HUES48 (cell line): ENCODE measurements around the gene ITPR1.

Source experiments
- H3K27ac ChIP-seq: one replicate; pipeline ENCODE4 v1.7.0; 2013; ENCODE audit warnings: low read depth, low read length, inconsistent platforms
- H3K27me3 ChIP-seq: 2 replicates; pipeline ENCODE4 v1.6.1; 2013; ENCODE audit warnings: mild to moderate bottlenecking, low read length; ENCODE audit not compliant: control insufficient read depth, insufficient read depth
- H3K36me3 ChIP-seq: 2 replicates; pipeline ENCODE4 v1.6.1; 2013; ENCODE audit warnings: low read length; ENCODE audit not compliant: control insufficient read depth, insufficient read depth
- H3K4me1 ChIP-seq: 2 replicates; pipeline ENCODE4 v1.6.1; 2013; ENCODE audit warnings: mild to moderate bottlenecking, low read length; ENCODE audit not compliant: control insufficient read depth, insufficient read depth
- H3K4me3 ChIP-seq: 2 replicates; pipeline ENCODE4 v1.5.1; 2013; ENCODE audit warnings: mild to moderate bottlenecking, low read depth, low read length
- H3K9ac ChIP-seq: 2 replicates; pipeline ENCODE4 v1.6.1; 2013; ENCODE audit warnings: mild to moderate bottlenecking, low read depth, low read length, moderate library complexity
- H3K9me3 ChIP-seq: 2 replicates; pipeline ENCODE4 v1.6.1; 2013; ENCODE audit warnings: low read length; ENCODE audit not compliant: control insufficient read depth, insufficient read depth

The ITPR1 gene

DNA sequence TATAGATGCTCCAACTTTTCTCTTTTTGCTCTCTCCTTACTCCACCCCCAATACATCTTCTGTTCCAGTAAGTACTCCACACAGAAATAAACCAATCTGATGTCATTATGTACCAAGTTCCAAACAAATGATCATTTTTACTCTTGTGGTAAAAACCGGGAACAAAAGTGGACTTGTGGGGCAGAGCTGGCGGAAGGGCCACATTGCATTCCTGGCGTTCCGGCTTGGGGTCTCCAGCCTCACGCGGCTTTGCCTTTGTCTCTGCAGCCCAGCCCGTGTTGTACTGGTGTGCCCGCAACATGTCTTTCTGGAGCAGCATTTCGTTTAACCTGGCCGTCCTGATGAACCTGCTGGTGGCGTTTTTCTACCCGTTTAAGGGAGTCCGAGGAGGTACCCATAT lies 301.6 kb downstream of the ITPR1 start:
- Histone ChIP-seq H3K4me1 (no peaks in the 10 kb centered on the region), H3K27ac (no peak overlapping the region), H3K27me3 (no peaks in the 10 kb centered on the region), H3K9ac (no peak overlapping the region), H3K36me3 (no peaks in the 10 kb centered on the region), H3K9me3 (peaks cover 22% of the 10 kb centered on the region), H3K4me3 (no peak overlapping the region)

DNA sequence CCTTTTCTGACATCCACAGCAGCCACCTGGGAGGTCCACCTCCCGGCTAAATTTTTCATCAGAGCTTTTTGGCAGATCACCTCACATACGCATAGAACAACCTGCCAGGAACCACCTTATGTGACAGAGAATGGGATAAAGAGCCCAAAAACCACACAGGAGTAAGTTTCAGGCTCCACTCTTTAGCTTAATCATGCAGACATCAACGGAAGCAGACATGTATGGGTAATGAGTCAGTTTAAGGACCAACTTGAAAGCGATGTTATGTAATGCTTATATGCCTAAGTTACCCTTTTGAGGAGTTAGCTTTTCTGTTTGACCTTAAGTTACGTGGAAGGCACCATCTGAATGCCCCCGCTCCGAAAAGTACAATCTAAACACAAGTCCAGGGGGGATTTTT lies 302.8 kb downstream of the ITPR1 start:
- H3K36me3 ChIP-seq: no peaks in the 10 kb centered on the region
- H3K9ac ChIP-seq: no peak overlapping the region
- H3K9me3 ChIP-seq: peaks cover 22% of the 10 kb centered on the region
- H3K27ac ChIP-seq: no peak overlapping the region
- H3K4me1 ChIP-seq: no peaks in the 10 kb centered on the region
- H3K4me3 ChIP-seq: no peak overlapping the region
- no peaks in the 10 kb centered on the region for H3K27me3 ChIP-seq

DNA sequence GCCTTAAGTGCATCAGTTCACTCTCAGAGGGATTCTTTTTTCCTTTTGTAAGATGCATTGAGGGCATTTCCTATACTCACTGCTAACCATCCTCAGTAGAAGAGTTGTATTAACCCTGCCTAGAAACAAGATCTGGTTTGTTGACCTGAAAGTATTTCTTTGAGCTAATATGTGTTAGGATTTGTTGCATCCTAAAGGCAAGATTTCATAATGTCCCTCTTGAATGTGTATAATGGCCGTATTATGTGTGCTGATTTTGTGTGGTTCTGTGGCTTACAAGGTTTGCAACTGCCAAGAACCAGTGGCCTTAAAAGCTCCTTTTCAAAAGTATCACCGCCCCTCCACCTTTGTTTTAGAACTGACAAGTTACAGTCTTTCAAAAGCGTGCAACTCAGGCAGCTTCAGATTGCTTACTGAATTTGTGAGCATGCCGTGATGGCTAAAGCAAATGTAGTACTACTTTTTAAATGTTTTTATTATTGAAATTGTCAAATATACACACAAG lies 304.1 kb downstream of the ITPR1 start:
- no peaks in the 10 kb centered on the region for H3K4me1 ChIP-seq
- H3K9me3 ChIP-seq: peaks cover 16% of the 10 kb centered on the region
- no peak overlapping the region for H3K4me3 ChIP-seq
- no peak overlapping the region for H3K27ac ChIP-seq
- H3K27me3 ChIP-seq: no peaks in the 10 kb centered on the region
- H3K9ac ChIP-seq: no peak overlapping the region
- no peaks in the 10 kb centered on the region for H3K36me3 ChIP-seq

DNA sequence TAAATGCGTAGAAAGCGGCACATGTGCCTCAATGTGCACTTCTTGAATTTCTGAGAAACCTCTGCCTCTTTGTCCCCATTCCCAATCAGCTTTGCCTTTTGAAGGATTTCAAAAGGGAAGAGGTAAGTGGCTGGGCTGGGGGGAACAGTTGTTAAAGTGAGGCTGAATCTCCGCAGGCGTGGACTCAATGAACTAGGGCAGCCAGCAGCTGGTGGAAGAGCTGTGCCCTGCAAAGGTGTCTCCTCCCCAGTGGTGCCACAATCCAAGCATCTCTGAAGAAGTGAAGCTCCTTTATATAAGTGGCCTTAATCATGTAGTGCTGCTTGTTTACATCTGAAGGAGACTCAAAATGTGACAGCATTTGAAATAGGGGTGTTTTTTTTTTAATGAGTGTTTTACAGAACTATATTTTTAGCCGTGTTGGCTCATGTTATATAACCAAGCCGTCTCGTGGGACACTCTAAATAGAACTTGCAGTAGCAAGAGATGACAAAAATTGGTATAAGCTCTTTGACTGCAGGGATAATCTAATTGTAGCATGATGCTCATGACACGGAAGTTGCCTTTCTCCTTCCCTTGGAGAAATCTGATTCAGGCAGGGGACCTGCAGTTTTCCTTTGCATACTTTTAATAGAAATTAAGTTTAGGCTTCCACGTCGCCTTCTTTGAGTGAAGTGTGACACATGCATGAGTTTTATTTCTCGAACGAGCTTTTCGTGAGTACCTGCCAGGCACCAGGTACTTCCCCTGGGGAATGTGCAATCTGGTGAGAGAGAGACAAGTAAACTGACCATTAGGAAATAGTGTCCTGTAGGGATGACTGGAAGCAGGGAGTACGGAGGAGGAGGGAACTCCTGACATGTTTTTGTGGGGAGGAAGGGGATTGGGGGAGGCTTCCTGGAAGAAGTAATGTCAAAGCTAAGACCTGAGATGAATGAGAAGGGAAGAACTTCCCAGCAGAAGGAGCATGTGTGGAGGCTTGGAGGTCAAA lies 306.4 kb downstream of the ITPR1 start:
- no peak overlapping the region for H3K27ac ChIP-seq
- H3K9ac ChIP-seq: no peak overlapping the region
- H3K4me3 ChIP-seq: no peak overlapping the region
- H3K9me3 ChIP-seq: peaks cover 16% of the 10 kb centered on the region
- H3K27me3 ChIP-seq: no peaks in the 10 kb centered on the region
- no peaks in the 10 kb centered on the region for H3K36me3 ChIP-seq
- H3K4me1 ChIP-seq: no peaks in the 10 kb centered on the region

DNA sequence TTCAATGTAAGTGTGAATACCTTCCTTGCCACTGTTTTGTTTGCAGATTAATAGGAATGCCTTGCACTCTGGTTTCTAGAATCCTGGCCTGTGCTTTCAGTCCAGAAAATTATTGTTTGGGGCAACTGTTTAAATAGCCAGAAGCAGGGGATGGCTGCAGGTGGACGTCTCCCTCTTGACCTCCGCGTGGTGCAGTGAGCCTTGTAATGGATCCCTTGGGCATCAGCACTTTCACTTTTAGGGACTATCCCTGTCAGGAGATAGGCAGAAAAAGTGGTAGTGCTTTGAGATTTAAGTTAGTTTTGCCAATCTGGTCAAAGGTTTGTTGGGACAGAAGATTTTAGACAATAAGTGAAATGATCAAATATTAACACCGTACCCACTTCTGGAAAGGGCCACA lies 307.4 kb downstream of the ITPR1 start:
- H3K27ac ChIP-seq: no peak overlapping the region
- H3K4me1 ChIP-seq: no peaks in the 10 kb centered on the region
- H3K9ac ChIP-seq: no peak overlapping the region
- H3K4me3 ChIP-seq: no peak overlapping the region
- no peaks in the 10 kb centered on the region for H3K36me3 ChIP-seq
- H3K9me3 ChIP-seq: peaks cover 16% of the 10 kb centered on the region
- no peaks in the 10 kb centered on the region for H3K27me3 ChIP-seq

DNA sequence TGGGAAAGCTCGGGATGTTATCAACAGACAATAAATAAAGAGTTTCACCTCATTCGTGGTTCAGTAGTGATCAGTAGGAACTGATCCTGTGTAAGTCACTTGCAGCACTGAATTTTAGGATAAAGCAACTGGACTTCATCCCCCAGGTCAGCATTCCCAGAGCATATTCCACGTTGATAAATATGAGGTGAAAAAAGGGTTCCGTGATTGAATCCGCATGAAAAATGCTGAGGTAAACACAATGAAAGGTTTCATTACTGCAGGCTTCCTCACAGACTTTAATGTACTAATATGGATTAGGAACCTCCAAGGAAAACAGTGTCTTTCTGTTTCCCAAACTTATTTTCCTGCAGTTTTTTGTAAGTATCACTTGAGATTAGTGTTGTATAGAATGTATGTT lies 308.7 kb downstream of the ITPR1 start:
- Histone ChIP-seq H3K36me3 (no peaks in the 10 kb centered on the region), H3K4me3 (no peak overlapping the region), H3K27ac (no peak overlapping the region), H3K9ac (no peak overlapping the region), H3K27me3 (no peaks in the 10 kb centered on the region), H3K4me1 (no peaks in the 10 kb centered on the region), H3K9me3 (peaks cover 14% of the 10 kb centered on the region)

DNA sequence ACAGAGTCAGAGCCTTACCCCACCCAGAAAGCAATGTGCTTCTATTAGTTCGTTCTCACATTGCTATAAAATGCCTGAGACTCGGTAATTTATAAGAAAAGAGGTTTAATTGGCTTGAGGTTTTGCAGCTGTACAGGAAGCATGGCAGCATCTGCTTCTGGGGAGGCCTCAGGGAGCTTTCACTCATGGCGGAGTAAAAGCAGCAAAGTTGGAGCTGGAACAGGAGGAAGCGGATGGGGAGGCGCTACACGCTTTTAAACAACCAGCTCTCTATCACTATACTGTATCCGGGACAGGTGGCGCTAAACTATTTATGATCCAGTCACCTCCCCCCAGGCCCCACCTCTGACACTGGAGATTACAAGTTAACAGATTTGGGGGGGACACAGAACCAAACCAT lies 309.8 kb downstream of the ITPR1 start:
- H3K27me3 ChIP-seq: no peaks in the 10 kb centered on the region
- no peak overlapping the region for H3K9ac ChIP-seq
- H3K27ac ChIP-seq: no peak overlapping the region
- H3K9me3 ChIP-seq: peaks cover 4% of the 10 kb centered on the region; the same call in 1 of the 2 replicates
- no peaks in the 10 kb centered on the region for H3K36me3 ChIP-seq
- H3K4me1 ChIP-seq: no peaks in the 10 kb centered on the region
- H3K4me3 ChIP-seq: no peak overlapping the region

DNA sequence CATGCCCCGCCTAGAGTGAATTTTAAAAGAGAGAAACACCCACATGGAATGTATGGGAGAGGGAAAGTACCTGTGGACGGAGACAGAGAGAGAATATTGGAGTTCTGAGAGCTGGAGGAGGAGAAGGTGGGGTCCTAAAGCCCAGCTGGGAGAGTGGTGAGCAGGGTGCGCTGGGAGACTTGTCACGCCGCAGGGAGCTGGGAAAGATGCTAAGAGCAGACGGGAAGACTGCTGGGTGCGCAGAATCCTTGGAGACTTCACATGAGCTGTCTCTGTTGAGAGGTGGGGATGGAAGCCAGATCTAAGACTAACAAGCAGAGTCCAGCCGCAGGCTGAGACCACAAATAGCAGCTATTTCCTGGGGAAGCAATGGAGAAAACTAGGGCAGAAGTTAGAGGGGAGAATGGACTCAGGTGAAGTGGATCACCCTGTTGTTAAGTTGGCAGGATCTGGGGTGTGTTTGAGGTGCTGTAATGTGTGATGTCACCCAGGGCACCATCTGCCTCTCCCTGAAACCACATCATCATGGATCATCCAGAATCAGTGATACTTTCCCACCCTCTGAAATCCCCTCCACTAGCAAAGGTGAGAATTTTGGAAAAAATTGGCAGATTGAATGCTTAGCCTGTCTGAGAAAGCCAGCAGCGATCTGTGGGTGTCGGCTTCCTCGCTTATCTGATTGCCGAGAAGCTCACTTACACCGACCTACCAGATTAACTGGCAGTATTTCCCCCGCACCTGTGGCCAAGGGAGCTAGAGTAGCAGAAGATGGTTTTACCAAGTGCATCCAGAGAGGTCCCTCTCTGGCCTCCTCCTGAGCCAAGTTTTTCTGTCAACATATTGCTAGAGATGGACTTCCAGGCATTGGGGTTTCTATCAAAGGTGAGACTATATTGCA lies 311.3 kb downstream of the ITPR1 start:
- Histone ChIP-seq H3K27me3 (no peaks in the 10 kb centered on the region), H3K9me3 (no peaks in the 10 kb centered on the region), H3K4me1 (no peaks in the 10 kb centered on the region), H3K27ac (no peak overlapping the region), H3K4me3 (no peak overlapping the region), H3K9ac (no peak overlapping the region), H3K36me3 (no peaks in the 10 kb centered on the region)

DNA sequence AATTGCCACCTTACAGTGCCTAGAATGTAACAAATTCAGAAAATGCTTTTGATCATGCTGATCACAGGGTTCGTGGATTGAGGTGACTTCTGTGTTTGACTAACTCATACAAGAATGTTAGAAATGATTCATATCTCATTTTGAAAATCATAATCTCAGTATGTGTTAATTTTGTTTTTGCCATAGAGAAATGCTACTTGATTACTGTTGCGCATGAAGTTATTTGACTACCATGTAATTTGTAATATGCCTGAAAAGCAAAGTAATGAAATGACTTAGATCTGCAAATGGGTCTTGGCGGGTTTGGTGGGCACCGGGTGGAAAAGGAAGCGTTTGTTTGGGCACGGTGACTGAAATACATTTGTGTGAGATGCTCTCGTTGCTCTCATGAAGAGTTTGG lies 312.5 kb downstream of the ITPR1 start:
- no peak overlapping the region for H3K9ac ChIP-seq
- H3K36me3 ChIP-seq: no peaks in the 10 kb centered on the region
- no peaks in the 10 kb centered on the region for H3K4me1 ChIP-seq

DNA sequence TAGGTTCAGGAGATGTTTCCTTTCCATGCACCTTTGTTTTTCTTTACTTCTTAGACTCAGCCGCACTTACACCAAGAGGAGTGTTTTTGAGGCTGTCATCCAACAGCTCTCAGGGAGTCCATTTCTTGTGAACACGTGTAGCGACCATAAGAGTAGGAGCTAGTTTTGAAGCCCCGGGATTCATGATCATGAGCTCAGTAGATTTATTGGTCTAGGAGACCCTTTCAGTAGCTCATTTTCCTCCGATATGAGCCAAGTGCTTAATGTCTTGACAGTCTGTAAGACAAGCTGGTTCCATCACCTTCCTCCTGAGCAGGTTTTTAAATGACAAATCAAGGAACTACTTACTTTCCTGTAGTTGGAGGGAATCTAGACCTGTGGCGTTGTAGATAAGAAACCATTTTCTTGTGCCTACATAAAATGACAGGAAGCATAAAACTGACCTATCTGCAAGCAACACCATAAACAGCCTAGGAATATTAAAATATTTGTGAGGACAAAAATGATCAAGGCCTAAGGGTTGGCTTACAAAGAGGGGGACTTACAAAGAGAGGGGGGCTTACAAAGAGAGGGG lies 313.5 kb downstream of the ITPR1 start:
- Histone ChIP-seq H3K4me1 (no peaks in the 10 kb centered on the region), H3K4me3 (no peak overlapping the region), H3K36me3 (no peaks in the 10 kb centered on the region), H3K27ac (no peak overlapping the region), H3K9ac (no peak overlapping the region), H3K9me3 (no peaks in the 10 kb centered on the region), H3K27me3 (no peaks in the 10 kb centered on the region)

More for the DNA sequence above, 312.5 kb downstream of the ITPR1 start:
- H3K27me3 ChIP-seq: no peaks in the 10 kb centered on the region
- H3K9me3 ChIP-seq: no peaks in the 10 kb centered on the region
- no peak overlapping the region for H3K4me3 ChIP-seq
- no peak overlapping the region for H3K27ac ChIP-seq
